ENCODE measurements around the gene CLEC18B. TPM values are rescaled to one million over a fixed set of nuclear protein-coding genes. Genes with fewer than 3 reads are reported as not detected.
A peak's percentile ranks its signal among the peaks of the same experiment; 100 is the strongest.
"Not testable (repeated sequence)": the region's sequence is repeated elsewhere in the genome, so short reads cannot be mapped to it uniquely, and the experiment has no call there.

Gene CLEC18B
- total and polyA plus RNA-seq, 2 of the 4 experiments (the other 2 are of a cell fraction) = 0.17 TPM; not detected in 1

DNA sequence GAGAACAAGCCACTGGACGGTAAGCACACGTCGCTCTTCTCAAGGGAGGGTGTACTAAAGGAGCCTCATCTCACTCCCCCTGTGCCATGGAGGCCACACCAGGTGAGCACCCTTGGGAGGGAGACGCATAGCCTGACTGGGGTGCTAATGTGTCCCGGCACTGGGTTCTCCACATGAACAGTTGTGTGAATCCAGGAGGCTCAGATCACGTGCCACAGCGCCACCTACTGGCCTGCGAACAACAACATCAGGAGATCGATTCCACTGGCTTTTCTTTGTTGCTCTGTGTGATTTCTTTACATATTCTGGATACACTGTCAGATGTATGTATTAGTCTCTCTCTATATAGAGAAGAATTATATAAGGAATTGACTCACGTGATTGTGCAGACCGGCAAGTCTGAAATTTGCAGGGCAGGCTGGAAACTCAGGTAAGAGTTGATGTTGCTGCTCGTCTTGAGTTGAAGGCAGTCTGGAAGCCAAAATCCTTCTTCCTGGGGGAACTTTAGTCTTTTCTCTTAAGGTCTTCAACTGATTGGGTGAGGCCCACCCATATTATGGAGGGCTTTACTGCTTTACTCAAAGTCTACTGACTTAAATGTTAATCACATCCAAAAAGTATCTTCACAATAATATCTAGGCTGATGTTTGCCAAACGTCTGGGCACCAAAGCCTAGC is 8.9 kb upstream of the CLEC18B start:
- CTCF ChIA-PET; H3K9ac ChIP-seq (ENCODE audit: low read depth, low read length); intact Hi-C loops (cut with micrococcal nuclease): not testable (repeated sequence)

More for the DNA sequence above, 8.9 kb upstream of the CLEC18B start:
- in situ Hi-C loops (cut with MboI; ENCODE audit: low sequenced_read_pairs) = loop anchor here (10.0 kb wide), 1 partner anchor 125 kb away; no protein-coding TSS in a partner anchor
- H3K9me1 ChIP-seq (ENCODE audit: insufficient read depth, low read length); H3K27ac ChIP-seq (ENCODE audit: insufficient read depth, low read length); H4K91ac ChIP-seq (ENCODE audit: insufficient read depth, low read depth, low read length); H2BK120ac ChIP-seq (ENCODE audit: low read depth, low read length); H3K18ac ChIP-seq (ENCODE audit: low read depth, low read length); POLR2A ChIA-PET (ENCODE audit: unreplicated experiment); H3K9me3 ChIP-seq (ENCODE audit: control insufficient read depth, insufficient read depth, low read length); H2BK20ac ChIP-seq (ENCODE audit: low read depth, low read length); H3K4me1 ChIP-seq (ENCODE audit: control insufficient read depth, insufficient read depth, low read length); H2AK9ac ChIP-seq (replicated peaks; ENCODE audit: low read depth, low read length, poor library complexity); H2AK5ac ChIP-seq (ENCODE audit: low read depth, low read length); H3K4ac ChIP-seq (ENCODE audit: low read depth, low read length); H4K5ac ChIP-seq (ENCODE audit: low read depth, low read length); H3K14ac ChIP-seq (replicated peaks; ENCODE audit: low read depth, low read length); H3K4me2 ChIP-seq (ENCODE audit: low read depth, low read length); H2BK5ac ChIP-seq (ENCODE audit: low read depth, low read length, poor library complexity, severe bottlenecking); BruUV-seq (replicated peaks); H2BK15ac ChIP-seq (ENCODE audit: low read depth, low read length); dilution Hi-C loops (cut with HindIII; ENCODE audit: low sequenced_read_pairs, unreplicated experiment); H4K20me1 ChIP-seq (ENCODE audit: insufficient read depth, low read length); H3K36me3 ChIP-seq (ENCODE audit: control insufficient read depth, insufficient read depth, low read length); H3K27me3 ChIP-seq (ENCODE audit: control insufficient read depth, insufficient read depth, low read length); H3K23ac ChIP-seq (ENCODE audit: low read depth, low read length); H2AFZ ChIP-seq (replicated peaks; ENCODE audit: low read length, poor library complexity); H3K56ac ChIP-seq (ENCODE audit: extremely low read depth, insufficient read depth, low read length); H3K4me3 ChIP-seq (ENCODE audit: insufficient read depth, low read depth, low read length); H3K79me1 ChIP-seq (ENCODE audit: low read depth in 1 of 2, low read length in 2 of 2): not testable (repeated sequence)
- WGBS, 2 experiments (ENCODE audit: extremely low coverage in 2 of 2, insufficient read length in 1 of 2) = 43% methylated on average over 2 of the region's 13 CpGs; no CpG with 5 or more reads in 1 of the 2 experiments
- TF ChIP-seq, protein P1, sequence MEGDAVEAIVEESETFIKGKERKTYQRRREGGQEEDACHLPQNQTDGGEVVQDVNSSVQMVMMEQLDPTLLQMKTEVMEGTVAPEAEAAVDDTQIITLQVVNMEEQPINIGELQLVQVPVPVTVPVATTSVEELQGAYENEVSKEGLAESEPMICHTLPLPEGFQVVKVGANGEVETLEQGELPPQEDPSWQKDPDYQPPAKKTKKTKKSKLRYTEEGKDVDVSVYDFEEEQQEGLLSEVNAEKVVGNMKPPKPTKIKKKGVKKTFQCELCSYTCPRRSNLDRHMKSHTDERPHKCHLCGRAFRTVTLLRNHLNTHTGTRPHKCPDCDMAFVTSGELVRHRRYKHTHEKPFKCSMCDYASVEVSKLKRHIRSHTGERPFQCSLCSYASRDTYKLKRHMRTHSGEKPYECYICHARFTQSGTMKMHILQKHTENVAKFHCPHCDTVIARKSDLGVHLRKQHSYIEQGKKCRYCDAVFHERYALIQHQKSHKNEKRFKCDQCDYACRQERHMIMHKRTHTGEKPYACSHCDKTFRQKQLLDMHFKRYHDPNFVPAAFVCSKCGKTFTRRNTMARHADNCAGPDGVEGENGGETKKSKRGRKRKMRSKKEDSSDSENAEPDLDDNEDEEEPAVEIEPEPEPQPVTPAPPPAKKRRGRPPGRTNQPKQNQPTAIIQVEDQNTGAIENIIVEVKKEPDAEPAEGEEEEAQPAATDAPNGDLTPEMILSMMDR (conservative IDR thresholded peaks at IDR 0.05; ENCODE audit: low read depth, low read length) = peak; percentile 54
- TF ChIP-seq RAD21 (IDR thresholded peaks at IDR 0.05; ENCODE audit: low read length) = peak; percentile 64
- TF ChIP-seq, protein P2, sequence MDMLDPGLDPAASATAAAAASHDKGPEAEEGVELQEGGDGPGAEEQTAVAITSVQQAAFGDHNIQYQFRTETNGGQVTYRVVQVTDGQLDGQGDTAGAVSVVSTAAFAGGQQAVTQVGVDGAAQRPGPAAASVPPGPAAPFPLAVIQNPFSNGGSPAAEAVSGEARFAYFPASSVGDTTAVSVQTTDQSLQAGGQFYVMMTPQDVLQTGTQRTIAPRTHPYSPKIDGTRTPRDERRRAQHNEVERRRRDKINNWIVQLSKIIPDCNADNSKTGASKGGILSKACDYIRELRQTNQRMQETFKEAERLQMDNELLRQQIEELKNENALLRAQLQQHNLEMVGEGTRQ (IDR thresholded peaks at IDR 0.05; ENCODE audit: low read depth, low read length) = peak; percentile 41; the same call in 1 of the 2 replicates
- peak; percentile 39 for TF ChIP-seq SMC3 (IDR thresholded peaks at IDR 0.05; ENCODE audit: low read depth, low read length)
- peak; percentile 93 for TF ChIP-seq BHLHE40 (IDR thresholded peaks at IDR 0.05; ENCODE audit: low read depth, low read length)
- peak; percentile 83 for ATAC-seq (ENCODE audit: low read depth)
- DNase-seq = peak; percentile 29
- H4K8ac ChIP-seq (ENCODE audit: low read depth in 2 of 2, low read length in 2 of 2) = peak overlapping the region in 1 of 2 experiments; percentile 43; a peak in 1 of 4 replicates

All from IMR-90 (cell line).